Stomach (tissue), 9 donors: Measurements from ENCODE around the gene PRAMEF1. TPM values are rescaled to one million over a fixed set of nuclear protein-coding genes. Genes with fewer than 3 reads are reported as not detected.
"Not testable (repeated sequence)": the region's sequence is repeated elsewhere in the genome, so short reads cannot be mapped to it uniquely, and the experiment has no call there.

ENCODE experiments used
- DNase-seq, 2 donors: peaks; one replicate each; pipeline versions ENCODE4 v3.0.0 to v3.0.0-alpha.2; 2013 to 2019
- H3K27ac ChIP-seq, 5 donors: fragments of 200-600 bp in 4 of 5; sonication (generic) in 4 of 5; one replicate each; pipeline ENCODE4 v1.5.1; 2013 to 2019; ENCODE audit warnings: mild to moderate bottlenecking in 1 of 5, moderate library complexity in 1 of 5
- H3K27me3 ChIP-seq, 3 donors: fragments of 200-600 bp; sonication (generic); one replicate each; pipeline ENCODE4 v1.5.1; 2017 to 2019; ENCODE audit warnings: mixed run types in 1 of 3
- H3K36me3 ChIP-seq, 4 donors: fragments of 200-600 bp; sonication (generic); 1 replicate in 3 of 4; 2 replicates in 1 of 4; pipeline ENCODE4 v1.5.1; 2016 to 2019
- H3K4me1 ChIP-seq, 4 donors: fragments of 200-600 bp; sonication (generic); one replicate each; pipeline ENCODE4 v1.5.1; 2016 to 2019
- H3K4me3 ChIP-seq, 4 donors: fragments of 200-600 bp; sonication (generic) in 3 of 4; one replicate each; pipeline ENCODE4 v1.5.1; 2016 to 2019; ENCODE audit warnings: mild to moderate bottlenecking in 1 of 4
- H3K9me3 ChIP-seq, 4 donors: fragments of 200-600 bp; sonication (generic); one replicate each; pipeline ENCODE4 v1.5.1; 2016 to 2019
- EP300 ChIP-seq: sonication (generic); formaldehyde crosslinking; IDR thresholded peaks from one replicate; pipeline ENCODE4 v1.6.1; 2017; ENCODE audit warnings: antibody characterized with exemption
- POLR2A ChIP-seq, 4 donors: fragments of 450-650 bp; IDR thresholded peaks; one replicate each; pipeline ENCODE4 v1.6.1; 2016; ENCODE audit warnings: antibody characterized with exemption in 4 of 4, control low read depth in 2 of 4, mild to moderate bottlenecking in 1 of 4, moderate library complexity in 1 of 4
- POLR2AphosphoS5 ChIP-seq, 3 donors: sonication (generic); formaldehyde crosslinking; IDR thresholded peaks; one replicate each; pipeline ENCODE4 v1.6.1; 2016; ENCODE audit warnings: antibody characterized with exemption in 3 of 3
- WGBS, 5 donors: extraction: QIAGEN DNeasy Blood & Tissue Kit in 3 of 5; methylation state at CpG; one replicate each; pipeline versions ENCODE4 v1.1.5 to v1.1.7; 2013 to 2018; 5-methylcytosine and 5-hydroxymethylcytosine counted together
- intact Hi-C: fragments of 100-400 bp; cut with DNase I; formaldehyde crosslinking; loops from one replicate; pipeline ENCODE4 v1.15.1; 2023; ENCODE audit warnings: low total_unique reads
- polyA plus RNA-seq, 3 donors: library from polyadenylated mRNA; stranded (reverse); fragments of 200-250 nt; gene quantifications; one replicate each; pipeline ENCODE4 v1.2.3, GENCODE V29; 2013
- total RNA-seq, 5 donors: library from RNA; depleted of rRNA; stranded (reverse); fragments of >200 nt; gene quantifications; one replicate each; pipeline versions ENCODE4 v1.1.0 to v1.2.3, GENCODE V29; 2014 to 2016
- TF ChIP-seq, protein P1 (sequence below), 7 experiments: fragments of 450-650 bp in 4 of 7; fragments of 200-600 bp in 3 of 7; sonication (generic) in 3 of 7; IDR thresholded peaks; one replicate each; pipeline ENCODE4 v1.5.1; 2016 to 2019; ENCODE audit warnings: antibody characterized with exemption in 7 of 7, control low read depth in 2 of 7, mild to moderate bottlenecking in 1 of 7
- donor health status: healthy with polysubstance abuse.
- donor health status: Bipolar disorder and iron deficiency.
- donor health status: healthy.

PRAMEF1 gene
- total and polyA plus RNA-seq, 8 donors = not detected

DNA sequence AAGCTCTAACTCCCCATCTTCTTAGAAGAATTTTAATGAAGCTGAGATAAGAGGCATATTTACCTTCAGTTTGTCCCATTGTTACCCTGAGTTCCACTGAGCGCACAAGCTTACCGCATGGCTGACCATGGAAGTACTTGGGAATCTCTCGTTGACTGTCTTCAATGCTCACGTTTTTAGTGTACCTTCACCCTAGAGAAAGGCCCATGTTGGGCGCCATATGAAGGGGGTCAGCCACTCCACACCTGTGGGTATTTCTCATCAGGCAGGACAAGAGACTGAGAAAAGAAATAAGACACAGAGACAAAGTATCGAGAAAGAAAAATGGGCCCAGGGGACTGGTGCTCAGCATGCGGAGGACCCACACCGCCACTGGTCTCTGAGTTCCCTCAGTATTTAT lies 6.5 kb upstream of the PRAMEF1 start:
- H3K27me3 ChIP-seq, H3K36me3 ChIP-seq, H3K4me3 ChIP-seq, intact Hi-C loops, DNase-seq, H3K4me1 ChIP-seq, H3K27ac ChIP-seq: not testable (repeated sequence)
- WGBS, 5 donors = 78 to 94% (median 81%) methylated on average over 7 to 8 of the region's 8 CpGs
- peaks cover 6 to 47% (median 38%) of the 10 kb centered on the region in 4 donors for H3K9me3 ChIP-seq

DNA sequence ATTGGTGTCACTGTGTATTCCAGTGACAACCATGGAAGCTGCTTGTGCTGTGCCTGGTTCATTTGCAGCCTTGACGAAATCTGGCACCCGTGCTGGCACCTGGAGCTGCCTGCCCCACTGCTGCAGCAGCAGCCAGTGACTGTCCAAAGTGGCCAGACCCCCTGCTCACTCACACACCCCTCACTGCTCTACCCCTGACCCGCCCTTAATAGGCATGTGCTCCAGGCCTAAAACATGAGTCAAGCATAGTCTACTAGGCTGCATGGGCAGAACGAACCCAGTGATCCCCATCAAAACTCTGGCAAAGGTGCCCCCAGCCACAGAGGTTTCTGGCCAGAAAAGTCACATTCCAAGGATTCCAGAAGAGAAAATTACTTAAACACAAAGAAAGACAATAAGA lies 7.7 kb downstream of the PRAMEF1 start:
- 38 to 69% (median 58%) methylated on average over 1 to 4 of the region's 4 CpGs for WGBS, 5 donors
- no peaks in the 10 kb centered on the region for H3K4me1 ChIP-seq
- intact Hi-C loops = no loop called here
- no peaks in the 10 kb centered on the region for H3K27me3 ChIP-seq
- no peak overlapping the region for H3K27ac ChIP-seq
- TF ChIP-seq EP300 (no peak), POLR2A (IDR thresholded peaks at IDR 0.05) (no peak), POLR2AphosphoS5 (IDR thresholded peaks at IDR 0.05) (no peak)
- TF ChIP-seq, protein P1, sequence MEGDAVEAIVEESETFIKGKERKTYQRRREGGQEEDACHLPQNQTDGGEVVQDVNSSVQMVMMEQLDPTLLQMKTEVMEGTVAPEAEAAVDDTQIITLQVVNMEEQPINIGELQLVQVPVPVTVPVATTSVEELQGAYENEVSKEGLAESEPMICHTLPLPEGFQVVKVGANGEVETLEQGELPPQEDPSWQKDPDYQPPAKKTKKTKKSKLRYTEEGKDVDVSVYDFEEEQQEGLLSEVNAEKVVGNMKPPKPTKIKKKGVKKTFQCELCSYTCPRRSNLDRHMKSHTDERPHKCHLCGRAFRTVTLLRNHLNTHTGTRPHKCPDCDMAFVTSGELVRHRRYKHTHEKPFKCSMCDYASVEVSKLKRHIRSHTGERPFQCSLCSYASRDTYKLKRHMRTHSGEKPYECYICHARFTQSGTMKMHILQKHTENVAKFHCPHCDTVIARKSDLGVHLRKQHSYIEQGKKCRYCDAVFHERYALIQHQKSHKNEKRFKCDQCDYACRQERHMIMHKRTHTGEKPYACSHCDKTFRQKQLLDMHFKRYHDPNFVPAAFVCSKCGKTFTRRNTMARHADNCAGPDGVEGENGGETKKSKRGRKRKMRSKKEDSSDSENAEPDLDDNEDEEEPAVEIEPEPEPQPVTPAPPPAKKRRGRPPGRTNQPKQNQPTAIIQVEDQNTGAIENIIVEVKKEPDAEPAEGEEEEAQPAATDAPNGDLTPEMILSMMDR (IDR thresholded peaks at IDR 0.05) = no peak
- no peak for DNase-seq
- H3K9me3 ChIP-seq = no peaks in the 10 kb centered on the region
- H3K4me3 ChIP-seq = no peak overlapping the region
- H3K36me3 ChIP-seq = no peaks in the 10 kb centered on the region

DNA sequence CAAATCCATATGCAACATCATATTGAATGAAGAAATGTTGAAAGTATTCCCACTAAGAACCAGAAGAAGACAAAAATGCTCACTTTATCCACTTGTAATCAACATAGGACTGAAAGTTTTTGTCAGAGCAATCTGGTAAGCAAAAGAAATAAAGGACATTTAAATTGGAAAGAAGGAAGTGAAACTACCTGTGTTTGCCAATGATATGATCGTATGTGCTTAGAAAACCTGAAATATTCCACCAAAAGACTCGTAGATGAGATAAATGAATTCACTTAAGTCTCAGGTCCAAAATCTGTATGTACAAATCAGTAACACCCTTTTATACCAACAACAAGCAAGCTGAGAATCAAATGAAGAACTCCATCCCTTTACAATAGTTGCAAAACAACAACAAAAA lies 8.5 kb downstream of the PRAMEF1 start:
- TF ChIP-seq POLR2A (IDR thresholded peaks at IDR 0.05) (no peak), EP300 (no peak), POLR2AphosphoS5 (IDR thresholded peaks at IDR 0.05) (no peak)
- TF ChIP-seq, protein P1 (IDR thresholded peaks at IDR 0.05) = no peak
- no peak overlapping the region for H3K4me3 ChIP-seq
- H3K9me3 ChIP-seq = peaks cover 0 to 5% (median 4%) of the 10 kb centered on the region in 4 donors
- WGBS, 5 donors = 45 to 66% (median 52%) methylated on average over 2 of the region's 2 CpGs
- intact Hi-C loops = no loop called here
- no peaks in the 10 kb centered on the region for H3K36me3 ChIP-seq
- H3K4me1 ChIP-seq = no peaks in the 10 kb centered on the region
- H3K27me3 ChIP-seq = no peaks in the 10 kb centered on the region
- no peak overlapping the region for H3K27ac ChIP-seq
- no peak for DNase-seq

DNA sequence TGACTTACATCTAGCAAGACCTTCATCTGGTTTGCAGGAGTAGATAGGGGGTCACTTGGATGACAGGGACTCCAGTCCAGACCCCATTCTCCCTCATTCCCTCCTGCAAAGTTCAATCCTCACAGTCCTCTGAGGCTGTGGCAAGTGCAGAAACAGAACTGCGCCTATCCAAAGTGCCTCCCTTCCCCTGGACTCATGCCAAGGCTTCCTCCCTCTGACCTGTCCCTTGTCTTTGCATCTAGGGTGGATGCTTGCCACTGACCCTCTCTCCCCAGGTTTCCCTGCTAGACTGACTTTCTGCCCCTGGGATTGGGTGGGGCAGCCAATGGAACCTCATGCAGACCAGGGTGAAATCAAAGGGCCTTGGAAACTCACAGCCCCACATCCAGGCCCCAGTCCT lies 18.7 kb downstream of the PRAMEF1 start:
- Histone ChIP-seq H3K27ac (no peak overlapping the region), H3K36me3 (no peaks in the 10 kb centered on the region), H3K4me3 (no peak overlapping the region), H3K9me3 (peaks cover 0 to 6% (median 3%) of the 10 kb centered on the region in 4 donors), H3K27me3 (peaks cover 0 to 23% (median 8%) of the 10 kb centered on the region in 3 donors), H3K4me1 (no peaks in the 10 kb centered on the region)
- 77 to 90% (median 83%) methylated on average over 1 of the region's 1 CpG for WGBS, 5 donors
- DNase-seq = no peak
- intact Hi-C loops = no loop called here
- TF ChIP-seq, protein P1 (IDR thresholded peaks at IDR 0.05) = no peak
- TF ChIP-seq EP300 (no peak), POLR2A (IDR thresholded peaks at IDR 0.05) (no peak), POLR2AphosphoS5 (IDR thresholded peaks at IDR 0.05) (no peak)

DNA sequence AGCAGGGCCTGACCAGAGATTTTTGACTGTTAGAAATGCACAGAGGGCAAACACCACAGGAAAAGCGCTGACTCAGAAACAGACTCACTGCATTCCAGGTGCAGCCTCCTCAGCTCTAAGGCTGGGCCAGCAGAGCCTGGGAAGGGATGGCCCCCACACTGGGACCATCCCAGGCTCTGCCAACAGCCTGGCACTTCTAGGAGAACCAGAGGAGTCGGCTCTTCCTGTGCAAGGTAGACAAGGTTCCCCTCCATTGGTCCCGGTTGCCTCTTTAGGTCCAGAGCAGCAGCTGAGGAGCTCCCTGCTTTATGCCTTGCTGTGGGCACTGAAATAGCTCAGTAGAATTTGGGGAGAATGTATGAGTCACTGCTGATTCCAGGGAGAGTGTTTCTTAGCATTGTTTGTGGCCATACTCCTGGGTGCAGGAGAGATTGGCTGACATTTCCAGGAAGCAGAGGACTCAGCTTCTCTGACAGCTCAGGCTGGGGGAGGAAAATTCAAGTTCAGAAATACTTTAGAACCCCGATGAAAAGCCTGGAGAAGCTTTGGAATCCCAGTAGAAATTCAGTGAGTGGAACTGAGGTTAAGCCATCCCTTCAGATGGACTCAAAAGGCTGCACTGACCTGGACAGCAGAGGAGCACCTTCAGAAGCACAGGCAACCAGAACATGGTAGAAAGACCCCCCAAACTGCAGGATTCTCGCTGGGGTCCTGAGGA lies 19.7 kb downstream of the PRAMEF1 start:
- DNase-seq = no peak
- intact Hi-C loops = no loop called here
- Histone ChIP-seq H3K27ac (no peak overlapping the region), H3K4me3 (no peak overlapping the region), H3K4me1 (no peaks in the 10 kb centered on the region), H3K9me3 (no peaks in the 10 kb centered on the region), H3K27me3 (peaks cover 0 to 23% (median 8%) of the 10 kb centered on the region in 3 donors), H3K36me3 (no peaks in the 10 kb centered on the region)
- no peak for TF ChIP-seq POLR2A (IDR thresholded peaks at IDR 0.05)
- TF ChIP-seq POLR2AphosphoS5 (IDR thresholded peaks at IDR 0.05) = no peak
- no peak for TF ChIP-seq EP300
- TF ChIP-seq, protein P1 (IDR thresholded peaks at IDR 0.05) = no peak
- WGBS, 5 donors = 50 to 67% (median 61%) methylated on average over 3 to 5 of the region's 5 CpGs
